ENCODE data around the gene TMEM145.
"Not testable (repeated sequence)": the region's sequence is repeated elsewhere in the genome, so short reads cannot be mapped to it uniquely, and the experiment has no call there.

TMEM145 gene

DNA sequence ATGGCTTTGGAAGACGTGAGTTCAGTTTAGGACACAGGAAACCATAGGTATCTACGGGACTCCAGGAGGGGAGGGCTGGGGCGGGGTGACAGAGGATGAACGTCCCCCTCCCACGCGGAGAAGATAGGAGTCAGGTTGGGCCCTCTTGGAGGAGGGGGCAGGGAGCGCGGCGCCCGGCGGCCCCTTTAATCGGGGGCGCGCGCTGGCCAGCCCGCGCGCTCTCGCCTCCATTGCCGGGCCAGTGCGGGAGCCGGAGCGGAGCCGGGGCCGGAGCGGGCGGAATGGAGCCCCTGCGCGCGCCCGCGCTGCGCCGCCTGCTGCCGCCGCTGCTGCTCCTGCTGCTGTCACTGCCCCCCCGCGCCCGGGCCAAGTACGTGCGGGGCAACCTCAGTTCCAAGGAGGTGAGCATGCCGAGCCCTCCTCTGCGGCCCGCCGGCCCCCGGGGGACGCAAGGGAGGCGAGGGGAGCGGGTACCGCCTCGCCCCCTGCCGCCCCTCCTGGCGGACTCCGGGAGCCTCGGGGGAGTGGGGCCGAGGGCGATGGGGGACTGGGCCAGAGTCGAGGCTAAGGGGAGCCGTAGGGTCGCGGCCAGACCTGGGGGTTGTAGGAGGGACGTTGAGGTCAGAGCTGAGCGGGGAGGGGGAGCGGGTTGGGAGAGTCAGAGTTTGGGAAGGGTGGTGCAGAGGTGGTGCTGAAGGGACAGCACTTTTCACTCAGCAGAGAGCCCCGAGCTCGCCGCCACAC lies at the start of gene TMEM145:
Gene TMEM145 (plus strand): TSS at position 214 of the 744 bp plus-strand sequence. CDS start 68 bp downstream, at position 282.
- Histone ChIP-seq H3K27me3 (peaks cover 0 to 78% of the 10 kb centered on the region in 2 donors), H3K4me1 (peaks cover 0 to 20% (median 9%) of the 10 kb centered on the region in 4 donors), H3K36me3 (no peaks in the 10 kb centered on the region), H3K9me3 (no peaks in the 10 kb centered on the region), H3K27ac (no peak within 1 kb of the TSS), H3K4me3 (peak within 1 kb of the TSS; percentile 14 to 43)
- TF ChIP-seq, protein P1, sequence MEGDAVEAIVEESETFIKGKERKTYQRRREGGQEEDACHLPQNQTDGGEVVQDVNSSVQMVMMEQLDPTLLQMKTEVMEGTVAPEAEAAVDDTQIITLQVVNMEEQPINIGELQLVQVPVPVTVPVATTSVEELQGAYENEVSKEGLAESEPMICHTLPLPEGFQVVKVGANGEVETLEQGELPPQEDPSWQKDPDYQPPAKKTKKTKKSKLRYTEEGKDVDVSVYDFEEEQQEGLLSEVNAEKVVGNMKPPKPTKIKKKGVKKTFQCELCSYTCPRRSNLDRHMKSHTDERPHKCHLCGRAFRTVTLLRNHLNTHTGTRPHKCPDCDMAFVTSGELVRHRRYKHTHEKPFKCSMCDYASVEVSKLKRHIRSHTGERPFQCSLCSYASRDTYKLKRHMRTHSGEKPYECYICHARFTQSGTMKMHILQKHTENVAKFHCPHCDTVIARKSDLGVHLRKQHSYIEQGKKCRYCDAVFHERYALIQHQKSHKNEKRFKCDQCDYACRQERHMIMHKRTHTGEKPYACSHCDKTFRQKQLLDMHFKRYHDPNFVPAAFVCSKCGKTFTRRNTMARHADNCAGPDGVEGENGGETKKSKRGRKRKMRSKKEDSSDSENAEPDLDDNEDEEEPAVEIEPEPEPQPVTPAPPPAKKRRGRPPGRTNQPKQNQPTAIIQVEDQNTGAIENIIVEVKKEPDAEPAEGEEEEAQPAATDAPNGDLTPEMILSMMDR (IDR thresholded peaks at IDR 0.05): no peak
- no peak for DNase-seq
- intact Hi-C loops (cut with DNase I; ENCODE audit: low total_unique reads): no loop called here

DNA sequence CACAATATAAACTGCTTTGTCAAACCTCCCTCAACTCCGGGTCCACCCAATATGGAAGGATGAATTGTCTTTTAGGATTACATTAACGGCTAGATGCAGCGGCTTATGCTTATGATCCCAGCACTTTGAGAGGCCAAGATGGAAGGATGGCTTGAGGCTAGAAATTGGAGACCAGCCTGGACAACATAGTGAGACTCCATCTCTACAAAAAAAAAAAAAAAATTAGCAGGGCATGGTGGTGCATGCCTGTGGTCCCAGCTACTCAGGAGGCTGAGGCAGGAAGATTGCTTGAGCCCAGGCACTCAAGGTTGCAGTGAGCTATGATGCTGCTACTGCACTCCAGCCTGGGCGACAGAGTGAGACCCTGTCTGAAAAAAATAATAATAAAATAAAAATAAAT lies 47.0 kb upstream of the TMEM145 start:
- H3K27me3 ChIP-seq; intact Hi-C loops (cut with DNase I; ENCODE audit: low total_unique reads); H3K36me3 ChIP-seq; H3K27ac ChIP-seq; H3K4me3 ChIP-seq; H3K9me3 ChIP-seq; DNase-seq: not testable (repeated sequence)
- peaks cover 0 to 24% (median 21%) of the 10 kb centered on the region in 4 donors for H3K4me1 ChIP-seq

DNA sequence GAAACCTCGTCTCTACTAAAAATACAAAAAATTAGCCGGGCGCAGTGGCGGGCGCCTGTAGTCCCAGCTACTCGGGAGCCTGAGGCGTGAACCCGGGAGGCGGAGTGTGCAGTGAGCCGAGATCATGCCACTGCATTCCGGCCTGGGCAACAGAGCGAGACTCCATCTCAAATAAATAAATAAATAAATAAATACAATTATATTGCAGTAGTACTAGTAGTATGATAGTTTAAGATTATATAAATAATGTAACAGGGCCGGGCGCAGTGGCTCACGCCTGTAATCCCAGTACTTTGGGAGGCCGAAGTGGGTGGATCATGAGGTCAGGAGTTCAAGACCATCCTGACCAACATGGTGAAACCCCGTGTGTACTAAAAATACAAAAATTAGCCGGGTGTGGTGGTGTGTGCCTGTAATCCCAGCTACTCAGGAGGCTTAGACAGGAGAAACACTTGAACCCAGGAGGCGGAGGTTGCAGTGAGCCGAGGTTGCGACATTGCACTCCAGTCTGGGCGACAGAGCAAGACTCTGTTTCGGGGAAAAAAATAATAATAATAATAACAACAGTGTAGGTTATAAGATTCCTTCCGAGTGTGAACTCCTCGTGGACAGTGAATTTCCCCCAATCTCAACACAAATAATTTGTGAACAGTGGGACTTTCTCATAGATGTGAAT lies 46.0 kb upstream of the TMEM145 start:
- H3K27me3 ChIP-seq; H3K4me3 ChIP-seq; intact Hi-C loops (cut with DNase I; ENCODE audit: low total_unique reads); DNase-seq; H3K27ac ChIP-seq; H3K36me3 ChIP-seq; H3K9me3 ChIP-seq: not testable (repeated sequence)
- H3K4me1 ChIP-seq: peaks cover 0 to 34% (median 29%) of the 10 kb centered on the region in 4 donors

DNA sequence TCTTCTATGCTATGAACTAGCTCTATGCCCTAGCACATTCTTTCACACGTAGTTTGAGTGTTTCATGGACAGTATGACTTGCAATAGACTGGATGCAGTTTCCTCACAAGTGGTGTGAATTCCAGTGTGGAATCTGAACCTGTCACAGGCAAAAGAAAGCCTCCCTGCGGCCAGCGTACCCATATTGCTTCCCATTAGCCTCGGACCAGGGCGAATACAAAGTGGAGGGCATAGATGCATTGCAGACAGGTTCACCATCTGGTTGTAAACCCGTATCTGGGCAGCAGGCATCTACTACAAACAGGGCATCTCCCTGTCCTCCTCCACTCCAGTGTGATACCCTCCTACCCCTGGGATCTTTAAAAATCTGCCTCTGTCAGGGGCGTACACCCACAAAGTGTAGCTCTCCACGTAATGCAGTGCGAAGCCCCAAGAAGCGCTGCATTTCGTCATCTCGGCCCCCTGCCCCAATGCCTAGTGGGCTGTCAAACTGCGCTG lies 45.4 kb upstream of the TMEM145 start:
- intact Hi-C loops (cut with DNase I; ENCODE audit: low total_unique reads): loop anchor here (1.0 kb wide), 1 partner anchor 13 kb away; no protein-coding TSS in a partner anchor
- no peaks in the 10 kb centered on the region for H3K9me3 ChIP-seq
- peak overlapping the region; percentile 94 to 99 for H3K27ac ChIP-seq
- peaks cover 0 to 40% (median 31%) of the 10 kb centered on the region in 4 donors for H3K4me1 ChIP-seq
- H3K4me3 ChIP-seq: peak overlapping the region; percentile 59 to 75
- TF ChIP-seq, protein P1 (IDR thresholded peaks at IDR 0.05): no peak
- H3K27me3 ChIP-seq: no peaks in the 10 kb centered on the region
- H3K36me3 ChIP-seq: peaks cover 7 to 11% (median 10%) of the 10 kb centered on the region in 3 donors
- DNase-seq: no peak

DNA sequence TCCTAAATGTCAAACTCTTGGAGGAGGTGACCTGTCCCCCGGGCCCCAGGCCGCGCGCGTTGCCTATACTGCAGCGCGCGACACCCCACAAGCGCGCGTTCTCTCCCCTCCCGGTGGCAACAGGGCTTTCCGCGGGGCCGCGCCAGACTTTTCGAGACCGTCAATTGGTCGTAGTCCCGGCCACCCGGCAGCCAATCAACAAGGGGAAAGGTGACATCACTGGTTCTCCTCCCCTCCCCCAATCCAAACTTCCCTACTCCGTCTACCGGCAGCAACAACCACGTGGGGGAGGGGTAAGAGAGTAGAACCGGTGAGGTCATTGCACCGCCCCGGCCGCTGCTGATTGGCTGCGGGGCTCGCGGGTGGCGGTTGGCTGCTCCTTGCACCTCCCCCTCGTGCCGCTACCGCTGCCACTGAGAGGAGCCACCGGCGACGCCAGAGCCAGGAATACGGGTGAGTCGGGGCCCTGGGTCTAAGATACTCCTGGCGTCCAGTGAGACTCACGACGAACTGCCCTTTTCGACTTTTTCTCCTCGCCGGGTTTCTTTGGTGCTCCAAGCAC lies 44.9 kb upstream of the TMEM145 start:
- Histone ChIP-seq H3K4me1 (peaks cover 0 to 44% (median 31%) of the 10 kb centered on the region in 4 donors), H3K27ac (peak overlapping the region; percentile 94 to 99)

More for the DNA sequence above, 44.9 kb upstream of the TMEM145 start:
- H3K36me3 ChIP-seq: peaks cover 12 to 16% (median 15%) of the 10 kb centered on the region in 3 donors
- TF ChIP-seq, protein P1 (IDR thresholded peaks at IDR 0.05): peak in 1 of 2 experiments; percentile 15
- H3K27me3 ChIP-seq: no peaks in the 10 kb centered on the region
- H3K9me3 ChIP-seq: no peaks in the 10 kb centered on the region
- DNase-seq: peak; percentile 99 to 100
- intact Hi-C loops (cut with DNase I; ENCODE audit: low total_unique reads): loop anchor here (1.0 kb wide), 1 partner anchor 14 kb away; no protein-coding TSS in a partner anchor
- H3K4me3 ChIP-seq: peak overlapping the region; percentile 59 to 75

Data from tibial artery (tissue), 4 donors.